ENCODE measurements around the gene PPFIA1.
"Not testable (repeated sequence)": the region's sequence is repeated elsewhere in the genome, so short reads cannot be mapped to it uniquely, and the experiment has no call there.

Gene PPFIA1

DNA sequence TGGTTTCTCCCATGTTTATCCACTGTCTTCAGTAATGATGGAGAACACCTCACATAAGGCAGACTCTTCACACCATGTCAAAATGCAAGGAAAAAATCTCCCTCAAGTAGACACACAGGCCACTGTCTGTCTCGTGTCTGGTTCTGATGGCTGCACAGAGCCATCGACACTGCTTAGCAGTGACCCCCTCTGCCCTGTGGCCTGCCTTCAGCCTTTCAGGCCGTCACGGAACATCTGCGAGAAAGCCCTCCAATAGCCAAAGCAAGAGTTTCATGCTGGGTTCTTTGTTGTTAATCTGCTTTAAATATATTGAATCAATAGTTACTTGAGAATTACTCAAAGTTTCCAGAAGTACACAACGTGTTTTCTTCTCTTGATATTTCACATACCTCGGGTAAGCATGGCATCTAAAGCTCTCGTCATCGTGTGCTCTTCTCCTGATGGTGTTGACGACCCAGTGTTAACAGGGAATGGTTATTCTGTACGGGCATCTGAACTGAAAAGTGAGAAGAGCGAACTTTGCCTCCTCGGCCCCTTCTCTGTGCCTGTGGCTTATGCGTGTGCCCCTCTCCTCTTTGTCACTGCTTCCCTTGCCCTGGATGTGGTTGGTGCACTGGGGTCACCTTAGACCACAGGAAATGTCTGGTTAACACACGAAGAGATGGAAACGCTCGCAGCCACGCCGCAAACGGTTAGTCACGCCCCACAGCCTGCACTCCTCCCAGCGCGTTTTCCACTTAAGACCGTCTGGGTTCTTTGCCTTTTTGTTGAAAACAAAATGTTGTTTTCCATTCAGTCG, 94.5 kb downstream of the PPFIA1 start:
- DNase-seq, result peak; percentile 77

DNA sequence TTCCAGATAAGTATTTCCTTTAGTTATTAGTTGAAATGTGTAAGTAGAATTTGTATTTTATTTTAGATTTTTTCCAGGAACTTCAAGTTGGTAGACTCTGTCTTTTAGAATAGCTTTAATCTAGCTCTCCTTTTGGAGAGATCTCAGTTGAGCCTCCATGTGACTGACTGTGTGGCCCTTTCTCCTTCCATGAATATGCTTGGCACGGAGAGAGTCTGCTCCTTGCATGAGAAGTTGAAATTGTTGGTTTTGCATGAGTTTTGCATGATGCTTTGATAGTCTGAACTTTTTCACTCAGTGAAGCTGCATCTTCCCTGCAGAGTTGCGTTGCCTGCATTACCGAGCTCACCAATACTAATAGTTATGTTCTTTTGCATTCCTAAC, 95.0 kb downstream of the PPFIA1 start:
- DNase-seq, result no peak

DNA sequence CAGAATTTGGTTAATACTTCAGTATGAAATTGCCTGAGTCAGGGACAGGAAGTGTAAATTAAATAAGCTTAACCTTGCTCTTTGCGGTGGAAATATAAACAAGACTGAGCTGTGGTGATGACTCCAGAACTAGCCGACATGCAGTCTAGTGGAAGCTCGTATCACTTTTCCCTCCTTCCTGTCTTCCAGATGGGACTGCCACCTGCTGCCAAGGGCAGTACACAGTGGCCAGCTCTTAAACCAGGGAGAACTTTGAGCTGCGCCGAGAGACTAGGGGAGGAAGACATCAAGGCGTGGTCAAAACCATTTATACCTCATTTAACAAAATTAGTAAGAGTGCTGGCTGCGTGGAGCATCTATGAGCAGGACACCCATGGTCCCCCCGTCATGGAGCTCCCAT, 96.6 kb downstream of the PPFIA1 start:
- no peak for DNase-seq

DNA sequence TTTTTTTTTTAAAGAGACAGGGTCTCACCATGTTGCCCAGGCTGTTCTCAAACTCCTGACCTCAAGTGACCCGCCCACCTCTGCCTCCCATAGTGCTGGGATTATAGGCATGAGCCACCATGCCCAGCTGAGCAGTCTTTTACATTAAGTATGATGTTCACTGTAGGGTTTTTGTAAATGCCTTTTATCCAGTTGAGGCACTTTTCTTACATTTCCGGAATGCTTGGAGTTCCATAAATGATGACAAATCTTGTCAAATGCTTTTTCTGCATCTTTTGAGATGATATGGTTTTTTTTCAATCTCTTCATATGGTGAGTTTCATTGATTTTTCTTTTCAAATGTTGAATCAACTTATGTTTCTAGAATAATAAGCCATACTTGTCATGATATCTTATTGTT, 98.5 kb downstream of the PPFIA1 start:
- DNase-seq, result no peak

DNA sequence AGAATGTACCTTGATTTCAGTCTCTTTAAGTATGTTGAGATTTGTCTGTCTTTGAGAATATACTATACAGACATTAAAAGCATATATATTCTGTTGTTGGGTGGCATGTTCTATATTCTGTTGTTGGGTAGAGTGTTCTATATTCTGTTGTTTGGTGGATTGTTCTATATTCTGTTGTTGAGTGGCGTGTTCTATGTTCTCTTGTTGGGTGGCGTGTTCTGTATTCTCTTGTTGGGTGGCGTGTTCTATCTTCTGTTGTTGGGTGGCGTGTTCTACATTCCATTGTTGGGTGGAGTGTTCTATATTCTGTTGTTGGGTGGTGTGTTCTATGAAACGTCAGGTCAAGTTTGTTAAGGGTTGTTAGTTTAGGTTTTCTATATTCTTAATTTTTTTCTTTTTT, 100.8 kb downstream of the PPFIA1 start:
- DNase-seq, result no peak

DNA sequence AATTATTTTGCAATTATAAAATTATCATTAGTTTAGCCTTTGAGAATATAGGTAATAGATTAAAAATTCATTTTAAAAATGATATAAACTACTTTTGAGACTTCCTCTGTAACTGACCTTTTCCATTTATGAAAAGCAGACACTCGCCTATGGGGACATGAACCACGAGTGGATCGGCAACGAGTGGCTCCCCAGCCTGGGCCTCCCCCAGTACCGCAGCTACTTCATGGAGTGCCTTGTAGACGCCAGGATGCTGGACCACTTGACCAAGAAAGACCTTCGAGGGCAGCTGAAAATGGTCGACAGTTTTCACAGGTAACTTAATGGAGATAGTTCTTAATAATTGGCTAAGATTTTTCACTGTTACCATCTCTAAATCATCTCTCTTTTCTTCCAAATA, 101.6 kb downstream of the PPFIA1 start:
- DNase-seq, result no peak

DNA sequence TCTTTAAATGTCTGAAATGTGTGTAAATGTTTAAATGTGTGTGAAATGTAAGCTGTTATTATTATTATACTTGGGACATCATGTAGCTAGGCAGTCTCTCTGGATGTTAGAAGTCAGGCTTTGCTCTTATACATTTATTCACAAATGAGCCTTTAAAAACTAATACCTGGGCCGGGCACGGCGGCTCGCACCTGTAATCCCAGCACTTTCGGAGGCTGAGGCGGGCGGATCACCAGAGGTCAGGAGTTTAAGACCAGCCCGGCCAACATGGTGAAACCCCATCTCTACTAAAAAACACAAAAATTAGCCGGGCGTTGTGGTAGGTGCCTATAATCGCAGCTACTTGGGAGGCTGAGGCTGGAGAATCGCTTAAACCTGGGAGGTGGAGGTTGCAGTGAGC, 106.1 kb downstream of the PPFIA1 start:
- DNase-seq, result no peak

DNA sequence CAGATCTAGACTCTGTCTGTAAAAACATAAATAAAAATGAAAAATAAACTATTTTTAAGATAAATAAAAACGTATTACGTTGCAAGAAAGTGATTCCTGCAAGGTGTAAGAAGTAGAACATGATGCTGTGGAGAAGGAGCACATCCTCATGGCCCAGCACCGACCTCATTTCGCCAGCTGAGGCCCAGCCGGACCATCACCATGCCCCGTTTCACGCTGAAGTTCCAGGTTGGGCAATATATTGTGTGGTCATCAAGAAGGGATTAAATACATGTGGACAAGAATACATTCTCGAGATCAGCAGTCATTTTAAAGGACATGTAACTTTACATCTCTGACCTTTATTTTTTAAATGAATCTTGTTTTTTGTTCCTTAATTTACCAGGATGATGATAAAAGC, 107.2 kb downstream of the PPFIA1 start:
- DNase-seq, result no peak

DNA sequence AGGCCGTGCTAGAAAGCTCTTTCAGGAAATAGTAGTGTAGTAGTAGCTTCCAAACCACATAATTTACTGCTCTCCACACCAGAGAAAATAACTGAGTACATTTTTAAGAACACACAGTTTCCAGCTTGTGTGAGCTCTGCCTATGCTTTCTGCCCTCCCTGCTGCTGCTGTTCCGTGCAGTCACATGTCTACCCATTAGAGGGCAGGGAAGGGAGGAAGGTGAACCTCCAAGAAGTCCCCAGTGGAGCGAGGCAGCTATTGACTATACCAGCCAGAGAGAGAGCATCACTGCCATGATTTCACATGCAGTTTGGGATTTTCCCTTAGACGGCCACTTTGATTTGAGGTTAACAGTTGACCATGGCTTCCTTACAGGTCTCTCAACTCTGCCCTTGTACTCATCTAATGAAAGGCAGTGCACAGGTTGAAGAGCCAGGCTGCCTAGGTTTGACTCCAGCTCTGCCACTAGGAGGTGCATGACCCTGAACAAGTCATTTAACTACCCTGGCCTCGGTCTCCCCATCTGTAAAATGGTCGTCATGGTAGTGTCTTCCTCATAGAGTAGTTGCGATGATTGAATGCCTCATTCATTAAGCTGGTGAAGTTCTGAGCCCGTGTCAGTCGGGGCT, 108.1 kb downstream of the PPFIA1 start:
- no peak for DNase-seq

DNA sequence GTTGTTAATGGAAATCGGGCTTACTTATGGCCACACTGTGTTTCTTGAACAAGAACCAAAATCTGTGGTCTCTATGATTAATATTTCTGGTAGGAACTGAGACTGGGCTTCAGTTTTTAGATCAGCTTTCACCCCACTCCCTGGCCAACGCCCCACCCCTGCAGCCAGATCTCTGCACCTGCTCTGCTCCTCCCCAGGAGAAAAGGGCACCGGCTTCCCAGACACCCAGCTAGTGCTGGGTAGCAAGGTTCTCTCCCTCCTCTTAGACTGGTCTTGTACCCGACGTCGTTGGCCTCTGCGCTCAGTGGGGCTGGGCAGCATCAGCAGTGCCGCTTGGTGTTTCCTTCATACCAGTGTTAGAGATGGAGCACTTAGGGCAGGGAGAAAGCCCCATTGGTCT, 110.9 kb downstream of the PPFIA1 start:
- no peak for DNase-seq

DNA sequence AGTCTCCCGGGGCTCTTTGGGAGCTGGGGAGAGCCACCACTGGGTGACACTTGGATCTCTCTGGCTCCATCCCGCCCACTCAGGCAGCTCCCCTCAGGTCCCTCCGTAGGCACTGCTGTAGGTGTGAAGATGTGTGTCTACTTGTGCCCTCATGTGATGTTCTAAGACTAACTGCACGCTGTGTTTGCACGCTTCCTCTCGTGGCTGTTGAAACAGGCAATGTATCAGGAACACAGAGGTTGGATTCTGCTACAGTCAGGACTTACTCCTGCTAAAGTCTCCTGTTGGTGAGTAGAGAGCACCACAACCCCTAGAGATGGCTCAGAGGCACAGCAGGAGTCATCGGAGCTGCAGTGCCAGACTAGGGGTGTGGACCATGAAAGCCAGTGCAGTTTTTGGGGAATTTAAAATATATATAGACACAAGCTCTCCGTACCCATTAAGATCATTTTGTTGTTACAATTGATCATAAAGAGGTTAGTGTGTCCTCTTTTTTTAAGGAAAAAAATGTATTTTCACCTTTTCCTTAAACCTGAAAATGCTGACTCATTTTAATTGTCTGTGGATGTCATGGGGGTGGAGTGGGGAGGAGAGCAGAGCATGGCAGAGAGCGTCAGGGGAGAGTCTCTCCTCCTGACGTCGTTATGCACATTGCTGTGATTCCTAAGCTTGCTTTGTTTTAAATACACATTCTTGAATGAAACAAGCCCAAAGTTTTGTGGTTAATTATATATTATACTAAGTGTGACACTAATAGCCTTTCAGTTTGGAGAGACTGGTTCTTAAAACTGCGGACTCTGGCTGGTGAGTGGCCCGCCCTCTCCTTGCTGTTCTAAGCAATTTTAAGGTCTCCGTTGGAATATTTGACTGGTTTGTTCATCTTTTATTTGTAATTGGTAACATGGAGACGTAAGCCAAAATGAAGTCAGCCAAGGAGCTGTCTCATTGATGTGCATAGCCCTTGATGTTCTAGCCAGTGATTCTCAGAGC, 111.7 kb downstream of the PPFIA1 start:
- DNase-seq, result no peak

DNA sequence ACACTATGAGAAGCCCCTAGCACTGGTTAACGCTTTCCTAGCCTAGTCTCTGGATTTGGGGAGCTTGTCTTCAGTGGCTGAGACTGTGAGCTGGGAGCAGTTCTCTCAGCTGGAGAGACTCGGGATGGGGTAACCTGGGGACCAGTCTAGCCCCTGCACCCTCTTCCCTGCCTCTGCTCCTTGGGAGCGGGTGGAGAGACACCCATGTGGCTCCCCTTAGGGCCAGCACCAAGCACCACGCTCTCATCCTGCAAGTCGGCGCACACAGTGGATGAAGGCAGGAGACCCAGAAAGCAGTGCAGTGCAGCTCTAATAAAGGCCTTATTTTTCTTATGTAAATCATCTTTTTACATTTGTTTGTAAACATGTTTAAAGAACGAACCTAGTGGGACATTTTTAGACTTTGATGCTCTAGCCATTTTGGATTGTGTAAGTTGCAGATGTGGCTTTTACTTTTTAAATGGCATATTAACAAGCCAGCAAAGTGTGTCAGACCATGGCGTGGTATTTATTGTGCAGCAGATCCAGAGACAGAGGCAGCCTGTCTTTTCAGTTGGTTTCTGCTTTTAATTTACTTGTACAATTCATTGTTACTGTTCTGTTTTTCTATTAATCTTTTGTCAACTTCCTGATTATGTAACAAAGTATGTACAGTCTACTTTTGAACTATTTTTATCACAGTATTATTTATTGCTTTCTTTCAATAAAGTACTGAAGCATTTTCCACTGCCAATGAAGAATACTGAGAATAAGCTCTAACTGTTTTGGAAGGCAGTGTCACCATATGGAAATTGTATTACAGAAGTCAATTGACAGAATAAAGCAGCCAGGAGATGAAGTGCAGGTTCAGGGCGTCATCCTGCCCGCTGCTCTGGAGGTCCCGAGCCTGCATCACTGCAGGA, 113.4 kb downstream of the PPFIA1 start:
- no peak for DNase-seq

DNA sequence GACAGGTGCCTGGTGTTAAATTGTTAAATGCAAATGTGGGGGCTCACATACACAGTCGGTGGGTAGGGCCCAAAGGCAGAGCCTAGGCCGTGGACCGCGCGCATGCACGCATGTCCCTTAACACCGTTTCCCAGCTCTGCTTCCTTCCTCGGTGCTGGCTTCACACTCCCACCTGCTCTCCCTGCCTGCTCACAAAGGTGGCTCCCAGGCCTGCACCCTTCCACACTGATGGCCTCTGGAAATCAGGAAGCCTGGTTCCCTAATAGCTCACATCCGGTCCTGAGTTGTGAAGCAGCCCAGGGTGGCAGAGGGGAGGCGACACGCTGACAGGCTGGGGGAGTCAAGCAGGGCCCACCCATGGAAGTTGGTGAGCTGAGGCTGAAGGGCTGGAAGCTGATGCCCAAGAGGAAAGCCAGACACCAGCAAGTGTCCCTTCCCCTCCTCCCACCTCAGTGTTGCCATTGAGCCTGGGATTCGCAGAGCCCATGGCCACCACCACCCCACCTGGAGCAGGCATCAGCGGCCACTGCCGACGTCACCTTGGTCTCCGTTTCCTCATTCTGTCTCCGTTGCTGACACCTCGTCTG, 114.2 kb downstream of the PPFIA1 start:
- no peak for DNase-seq

DNA sequence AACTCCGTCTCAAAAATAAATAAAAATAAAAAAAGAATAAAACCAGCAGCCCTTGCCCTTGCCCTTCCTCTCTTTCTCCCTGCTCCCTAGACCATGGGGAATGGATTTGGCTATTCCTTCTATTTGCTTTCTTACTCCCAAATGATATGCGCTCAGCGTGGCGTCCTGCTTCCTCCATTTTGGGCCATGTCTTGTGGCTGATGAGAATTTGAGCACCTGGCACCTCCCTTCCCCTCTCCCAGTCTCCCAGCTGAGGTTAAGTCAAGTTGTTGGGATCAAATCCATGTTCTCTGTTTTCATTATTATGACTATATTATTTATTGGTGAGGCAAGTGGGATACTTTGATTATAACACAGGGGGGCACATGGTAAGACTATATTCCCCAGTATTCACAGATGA, 117.1 kb downstream of the PPFIA1 start:
- no peak for DNase-seq

DNA sequence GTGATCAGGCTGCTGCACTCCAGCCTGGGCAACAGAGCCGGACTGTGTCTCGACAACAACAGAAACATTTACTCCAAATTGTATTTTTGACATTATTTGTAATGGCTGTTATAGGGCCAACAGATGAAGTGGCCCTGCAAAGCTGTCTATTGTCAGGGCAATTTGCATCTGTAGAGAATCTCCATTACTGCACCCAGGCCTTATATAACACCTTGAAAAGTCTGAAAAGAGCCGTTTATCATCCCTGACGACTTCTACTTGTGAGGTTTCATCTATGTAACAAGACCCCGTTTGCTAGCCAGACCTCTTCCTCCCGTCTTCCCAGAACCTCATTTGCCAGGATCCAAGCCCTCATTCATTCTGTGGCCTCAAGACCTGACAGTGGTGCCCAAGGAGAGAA, 118.7 kb downstream of the PPFIA1 start:
- no peak for DNase-seq

DNA sequence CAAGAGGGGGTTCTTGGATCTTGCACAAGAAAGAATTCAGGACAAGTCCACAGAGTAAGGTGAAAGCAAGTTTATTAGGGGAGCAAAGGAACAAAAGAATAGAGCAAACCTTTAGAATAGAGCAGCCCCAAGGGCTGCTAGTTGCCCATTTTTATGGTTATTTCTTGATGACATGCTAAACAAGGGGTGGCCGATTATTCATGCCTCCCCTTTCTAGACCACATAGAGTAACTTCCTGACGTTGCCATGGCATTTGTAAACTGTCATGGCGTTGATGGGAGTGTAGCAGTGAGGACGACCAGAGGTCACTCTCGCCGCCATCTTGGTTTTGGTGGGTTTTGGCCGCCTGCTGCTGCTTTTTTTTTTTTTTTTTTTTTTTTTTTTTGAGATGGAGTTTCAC, 120.4 kb downstream of the PPFIA1 start:
- not testable (repeated sequence) for DNase-seq

DNA sequence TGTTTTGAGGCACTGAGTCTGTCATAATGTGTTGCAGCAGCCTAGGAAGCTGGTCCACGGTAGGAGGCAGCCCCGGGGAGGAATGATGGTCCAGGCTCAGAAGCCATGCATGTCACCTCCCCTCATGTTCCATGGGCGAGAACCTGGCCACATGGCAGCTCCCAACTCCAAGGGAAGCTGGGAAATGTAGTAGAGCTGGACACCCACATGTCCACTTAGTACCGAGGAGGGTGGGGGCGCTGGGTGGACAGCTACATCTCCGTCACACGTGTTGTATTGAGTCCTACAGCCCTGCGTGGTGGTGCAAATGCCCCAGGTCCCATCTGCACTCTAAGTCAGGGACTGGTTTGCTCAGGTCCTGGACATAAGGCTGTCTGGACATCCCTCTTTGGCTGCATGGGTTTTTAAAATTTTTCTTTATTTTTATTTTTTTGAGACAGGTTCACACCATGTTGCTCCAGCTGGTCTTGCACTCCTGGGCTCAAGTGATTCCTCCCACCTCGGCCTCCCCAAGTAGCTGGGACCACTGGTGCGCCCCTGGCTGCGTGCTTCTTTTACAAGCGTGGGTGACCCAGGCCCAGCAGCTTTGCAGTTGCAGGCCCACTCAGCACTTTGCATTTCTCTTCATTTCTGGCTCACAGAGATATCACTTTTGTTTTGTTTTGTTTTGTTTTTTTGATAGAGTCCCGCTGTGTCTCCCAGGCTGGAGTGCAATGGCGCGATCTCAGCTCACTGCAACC, 123.9 kb downstream of the PPFIA1 start:
- DNase-seq, result no peak

DNA sequence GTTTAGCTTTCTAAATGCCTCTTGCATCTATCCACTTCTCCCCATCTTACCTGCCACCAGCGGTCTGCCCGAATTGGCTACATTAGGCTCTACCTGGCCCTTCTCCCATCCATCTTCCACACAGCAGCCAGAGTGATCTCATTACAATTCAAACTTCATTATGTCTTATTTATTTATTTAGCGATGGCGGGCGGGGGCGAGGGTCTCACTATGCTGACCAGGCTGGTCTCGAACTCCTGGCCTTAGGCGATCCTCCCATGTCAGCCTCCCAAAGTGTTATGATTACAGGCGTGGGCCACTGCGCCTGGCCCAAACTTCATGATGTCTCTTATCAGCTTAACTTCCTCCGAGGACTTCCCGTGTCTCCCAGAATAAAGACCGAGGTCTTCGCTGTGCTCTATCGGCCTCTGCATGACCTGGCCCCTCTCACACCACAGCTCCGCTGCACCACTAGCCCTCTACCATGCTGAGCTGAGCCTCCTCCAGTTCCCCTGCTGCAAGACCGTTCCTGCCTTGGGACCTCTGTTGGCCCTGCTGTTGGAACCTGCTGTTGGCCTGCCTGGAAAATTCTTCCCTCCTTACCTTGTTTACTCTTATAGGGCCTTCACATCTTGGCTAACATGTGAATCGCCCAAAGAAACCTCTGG, 127.0 kb downstream of the PPFIA1 start:
- DNase-seq, result no peak

DNA sequence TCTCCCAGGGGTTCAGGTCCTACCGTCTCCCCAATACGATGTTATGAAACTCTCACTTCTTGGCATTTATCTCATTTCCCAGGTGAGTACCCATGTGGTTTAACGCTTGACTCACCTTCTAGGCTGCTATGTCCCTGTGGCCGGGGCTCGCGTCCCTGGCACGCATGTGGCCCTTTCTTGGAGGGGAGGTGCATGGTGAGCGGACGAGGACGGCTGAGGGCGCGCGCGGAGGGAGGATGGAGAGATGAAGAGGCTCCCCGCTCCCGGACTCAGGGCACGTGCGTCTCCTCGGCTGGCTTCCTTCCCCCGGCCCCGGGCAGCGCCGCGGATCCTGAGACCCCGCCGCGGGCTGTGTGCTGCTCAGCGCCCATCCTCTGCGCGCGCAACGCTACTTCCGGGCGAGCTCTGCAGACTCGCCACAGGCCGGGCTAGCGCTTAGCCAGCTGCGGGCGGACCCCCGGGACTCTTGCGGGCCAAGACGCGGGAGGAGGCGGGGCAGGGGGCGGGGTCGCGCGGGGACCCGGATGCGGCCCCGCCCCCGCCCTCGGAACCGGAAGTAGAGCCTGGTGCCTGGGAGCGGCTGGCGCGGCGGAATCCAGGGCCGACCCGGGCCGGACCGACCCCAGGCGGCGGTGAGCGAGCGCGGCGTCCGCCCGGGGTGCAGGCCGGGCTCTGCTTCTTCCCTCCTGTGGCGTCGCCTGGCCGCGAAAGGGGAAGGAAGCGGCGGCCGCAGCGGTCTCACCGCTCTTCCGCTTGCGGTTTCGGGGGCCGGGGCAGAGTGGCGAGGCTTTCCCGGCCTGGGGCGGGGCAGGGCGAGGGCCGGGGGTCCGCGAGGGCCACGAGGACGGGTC, 127.7 kb downstream of the PPFIA1 start, which contains the start of gene CTTN:
Gene CTTN, plus strand, starts transcription at position 547 of the 851 bp plus-strand sequence. CDS start 8,769 bp downstream, outside the sequence.
- peak; percentile 78 for DNase-seq

Measured in stimulated activated CD4-positive, alpha-beta T cell treated with anti-CD3 and anti-CD28 coated beads, Interleukin-4, amount 100 ng/mL, for 24 hours (primary cell).